ENCODE measurements around the gene IL16.

The IL16 gene

DNA sequence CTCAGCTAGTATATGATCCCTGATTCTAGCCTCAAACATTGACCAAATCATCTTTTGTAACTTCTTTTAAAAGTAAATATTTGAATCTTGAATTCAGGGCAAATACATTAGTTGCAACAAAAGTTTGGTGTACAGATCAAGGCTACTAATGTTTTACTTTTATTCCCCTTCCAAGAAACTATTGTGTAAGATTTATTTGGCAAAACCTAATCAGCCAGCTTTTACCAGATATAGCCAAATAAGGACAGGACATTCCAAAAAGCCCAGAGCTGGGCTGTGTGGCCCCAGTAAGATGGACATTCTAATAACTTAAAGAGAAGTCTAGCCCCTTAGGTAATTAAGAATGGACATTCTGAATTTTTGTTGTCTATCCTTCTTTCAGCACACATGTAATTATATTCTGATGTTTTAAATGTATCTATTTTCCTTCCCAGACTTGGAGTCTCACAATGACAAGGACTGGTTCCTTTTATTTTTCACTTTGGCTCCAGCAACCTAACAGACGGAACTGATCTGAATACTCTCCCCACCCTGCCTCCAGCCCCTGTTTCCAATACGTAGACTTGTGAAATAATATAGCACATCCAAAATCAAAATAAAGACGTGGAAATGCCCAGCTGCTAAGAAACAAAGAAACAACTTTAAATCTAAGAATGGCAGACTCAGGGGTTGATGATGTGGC is 79.2 kb downstream of the IL16 start:
- no peak for DNase-seq (ENCODE audit: low spot score)

DNA sequence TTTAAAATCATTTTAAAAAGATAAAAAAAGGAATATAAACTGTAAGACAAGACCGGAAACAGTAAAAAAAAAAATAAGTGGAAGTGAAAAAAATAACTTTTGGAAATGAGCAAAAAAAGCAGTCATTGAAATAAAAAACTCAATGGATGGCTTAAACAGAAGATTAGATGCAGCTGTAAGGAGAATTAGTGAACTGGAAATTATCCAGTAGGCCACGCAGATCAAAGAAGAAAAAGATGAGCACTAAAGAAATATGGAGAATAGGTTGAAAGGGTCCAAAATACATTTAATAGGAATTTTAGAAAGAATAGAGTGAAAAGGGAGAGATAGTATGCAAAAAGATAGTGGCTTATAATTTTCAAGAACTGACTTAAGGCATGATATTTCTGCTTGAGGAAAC is 80.3 kb downstream of the IL16 start:
- no peak for DNase-seq (ENCODE audit: low spot score)

DNA sequence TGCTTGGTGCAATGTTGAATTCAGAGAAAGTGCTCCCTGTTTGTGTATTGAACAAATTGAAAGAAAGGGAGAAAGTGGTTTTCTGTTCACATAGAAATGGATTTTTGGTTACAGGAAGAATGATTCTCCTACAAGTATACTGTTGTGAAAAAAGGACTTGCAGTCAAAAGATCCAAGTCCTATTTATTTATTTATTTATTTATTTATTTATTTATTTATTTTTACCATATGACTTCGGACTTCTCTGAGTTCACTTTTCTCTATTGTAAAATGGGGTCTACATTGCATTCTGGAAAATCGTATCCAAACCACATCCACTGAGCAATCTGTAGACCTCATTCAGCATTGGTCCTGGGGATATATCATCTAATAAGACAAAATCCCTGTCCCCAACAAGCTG is 81.2 kb downstream of the IL16 start:
- DNase-seq (ENCODE audit: low spot score) = no peak

DNA sequence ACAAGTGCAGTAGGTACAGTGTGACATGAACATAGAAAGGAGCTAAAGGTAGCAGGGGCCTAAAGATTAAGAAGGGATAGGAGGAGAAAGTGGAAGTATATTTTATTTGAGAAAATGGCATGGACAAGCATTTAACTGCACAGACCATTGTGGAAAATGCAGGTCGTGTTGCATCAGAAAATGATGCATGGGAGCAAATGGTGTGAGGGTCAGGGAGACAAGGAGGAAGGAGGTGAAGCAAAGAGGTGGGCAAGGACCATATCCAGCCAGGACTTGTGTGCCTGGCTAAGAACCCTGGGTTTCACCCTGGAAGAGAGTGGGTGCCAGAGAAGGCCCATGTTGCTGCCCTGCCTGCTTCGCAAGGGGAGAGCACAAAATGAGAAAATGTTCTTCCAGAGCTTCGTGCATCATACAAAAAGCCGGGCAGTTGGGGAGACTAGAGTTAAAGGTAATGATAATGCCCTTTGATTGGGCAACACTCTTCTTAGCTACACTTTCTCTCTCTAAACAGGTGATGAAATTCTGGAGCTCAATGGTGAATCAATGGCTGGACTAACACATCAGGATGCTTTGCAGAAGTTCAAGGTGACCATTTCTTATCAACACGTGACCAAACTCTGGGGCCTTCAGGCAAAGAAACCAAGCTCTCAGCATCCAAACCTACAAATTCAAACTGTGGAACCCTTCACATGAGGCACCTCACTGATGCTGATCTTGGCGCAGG is 81.8 kb downstream of the IL16 start:
- no peak for DNase-seq (ENCODE audit: low spot score)

DNA sequence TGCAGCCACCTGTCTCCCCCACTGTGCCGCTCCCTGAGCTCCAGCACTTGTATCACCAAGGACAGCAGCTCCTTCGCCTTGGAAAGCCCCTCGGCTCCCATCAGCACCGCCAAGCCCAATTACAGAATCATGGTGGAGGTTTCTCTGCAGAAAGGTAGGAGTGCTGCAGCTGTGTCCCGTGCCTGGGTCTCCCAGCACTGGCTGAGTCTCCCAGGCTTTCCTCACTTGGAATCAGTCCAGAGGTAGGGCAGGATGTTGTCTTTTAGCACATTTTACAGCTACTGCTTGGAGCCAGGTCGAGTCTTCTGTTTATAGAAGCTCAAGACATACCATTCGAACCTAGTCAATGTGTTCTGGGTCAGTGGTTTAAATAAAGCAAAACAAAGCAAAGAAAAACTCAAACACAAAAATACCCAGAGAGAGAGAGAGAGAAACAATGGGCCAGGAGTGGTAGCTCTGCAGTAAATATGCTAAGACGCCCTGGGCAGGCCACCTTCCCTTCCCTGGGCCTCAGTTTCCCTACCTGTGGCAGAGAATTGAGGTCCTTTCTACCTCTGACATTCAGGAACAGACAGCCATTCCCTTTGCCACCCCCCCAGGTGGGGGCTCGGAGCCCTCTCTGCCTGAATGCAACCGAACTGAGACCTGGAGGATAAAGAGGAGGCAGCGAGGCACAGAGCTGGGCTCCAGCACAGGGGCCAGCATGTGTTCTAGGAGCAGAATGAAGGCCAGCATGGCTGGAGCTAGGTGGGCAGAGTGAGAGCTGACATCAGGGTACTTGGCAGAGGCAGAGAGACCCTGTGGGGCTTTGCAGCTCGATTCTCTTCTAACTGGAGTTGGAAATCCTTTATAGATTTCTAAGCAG is 83.2 kb downstream of the IL16 start:
- DNase-seq (ENCODE audit: low spot score) = no peak

DNA sequence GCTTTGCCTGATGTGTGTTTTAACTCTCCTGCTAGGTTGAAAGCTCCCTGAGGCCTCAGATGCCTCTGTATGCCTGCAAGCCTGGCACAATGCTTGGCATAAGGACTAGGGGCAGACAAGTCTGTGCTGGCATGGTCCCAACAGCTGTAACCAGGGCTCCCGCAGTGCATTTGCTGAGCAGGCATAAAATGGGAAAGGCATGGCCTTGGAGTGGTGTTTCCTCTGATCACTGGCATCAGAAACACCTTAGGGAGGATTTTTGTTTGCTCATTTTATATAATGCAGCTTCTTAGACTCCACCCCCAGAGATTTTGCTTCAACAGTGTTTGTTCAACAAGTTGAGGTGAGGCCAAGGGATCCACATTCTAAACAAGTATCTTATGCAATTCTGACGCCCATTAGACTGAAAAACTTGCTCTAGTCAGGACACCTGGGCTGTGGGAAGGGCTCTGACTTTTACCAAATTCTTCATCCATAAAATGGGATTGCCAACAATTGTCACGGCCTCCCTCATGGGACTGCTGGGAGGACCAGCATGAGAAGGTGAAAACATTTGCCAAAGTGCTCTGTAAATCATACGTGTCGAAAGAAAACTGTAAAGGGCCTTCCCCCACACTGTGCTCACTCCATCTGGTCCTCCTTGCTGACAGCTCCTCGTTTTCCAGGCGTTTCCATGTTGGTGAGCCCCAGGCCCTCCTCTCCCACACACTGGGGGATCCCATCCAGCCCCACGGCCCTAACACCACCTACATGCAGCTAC is 84.2 kb downstream of the IL16 start:
- DNase-seq (ENCODE audit: low spot score) = no peak

DNA sequence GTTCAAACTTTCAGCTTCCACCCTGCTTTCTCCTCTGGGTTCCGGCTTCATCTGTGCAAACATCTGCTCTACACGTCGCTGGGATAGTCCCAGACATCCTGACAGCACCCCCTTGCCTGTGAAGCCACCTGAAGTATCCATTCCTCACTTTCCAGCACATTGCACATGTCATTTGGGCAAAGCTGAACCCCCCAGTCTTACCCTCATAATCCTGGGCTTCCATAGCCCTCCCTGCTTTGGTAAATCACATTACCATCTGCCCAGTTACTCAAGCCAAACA is 84.7 kb downstream of the IL16 start:
- DNase-seq (ENCODE audit: low spot score) = no peak

DNA sequence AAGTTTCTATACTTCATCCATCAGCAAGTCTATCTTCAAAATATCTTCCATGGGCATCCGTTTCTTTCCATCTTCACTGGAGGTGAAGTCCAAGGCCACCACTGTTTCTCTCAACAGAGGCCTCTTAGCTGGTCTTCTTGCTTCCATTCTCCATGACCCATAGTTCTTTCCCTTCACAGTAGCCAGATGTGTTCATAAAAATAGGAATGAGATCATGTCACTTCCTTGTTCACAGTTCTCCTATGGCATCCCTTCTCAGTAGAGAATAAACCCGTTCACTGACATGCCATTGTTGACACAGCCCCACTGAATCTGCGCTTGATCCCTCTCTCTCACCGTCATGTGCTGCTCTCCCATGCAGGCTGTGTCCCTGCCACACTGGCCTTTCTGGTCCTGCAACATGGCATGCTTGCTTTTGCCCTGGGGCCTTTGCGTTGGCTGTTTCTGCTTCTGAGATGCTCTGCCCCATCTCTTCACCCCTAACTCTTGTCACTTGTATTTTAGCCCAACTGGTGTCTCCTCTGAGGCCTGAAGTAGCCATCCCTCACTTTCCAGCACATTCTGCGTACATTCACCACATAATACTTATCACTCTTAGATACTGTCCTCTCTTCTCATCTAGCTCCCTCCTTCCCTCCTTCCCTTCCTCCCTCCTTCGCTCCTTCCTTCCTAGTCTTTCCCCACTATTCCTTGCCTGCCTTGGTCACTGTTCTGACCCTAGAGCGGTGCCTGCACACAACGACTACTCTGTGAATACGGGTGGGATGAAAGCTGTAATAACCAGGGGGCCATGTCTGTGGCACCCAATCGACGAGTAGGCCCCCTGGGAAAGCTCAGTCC is 85.3 kb downstream of the IL16 start:
- DNase-seq (ENCODE audit: low spot score) = no peak

DNA sequence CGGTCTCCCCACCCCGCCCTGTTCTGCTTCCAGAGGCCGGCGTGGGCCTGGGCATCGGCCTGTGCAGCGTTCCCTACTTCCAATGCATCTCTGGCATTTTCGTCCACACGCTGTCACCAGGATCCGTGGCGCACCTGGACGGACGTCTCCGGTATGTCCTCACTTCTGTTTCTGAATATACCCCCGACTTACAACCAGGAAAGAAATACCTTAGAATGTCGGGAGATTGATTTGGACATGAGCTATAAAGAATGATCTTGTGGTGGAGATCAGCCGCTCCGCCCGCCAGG is 85.9 kb downstream of the IL16 start:
- DNase-seq (ENCODE audit: low spot score) = no peak

DNA sequence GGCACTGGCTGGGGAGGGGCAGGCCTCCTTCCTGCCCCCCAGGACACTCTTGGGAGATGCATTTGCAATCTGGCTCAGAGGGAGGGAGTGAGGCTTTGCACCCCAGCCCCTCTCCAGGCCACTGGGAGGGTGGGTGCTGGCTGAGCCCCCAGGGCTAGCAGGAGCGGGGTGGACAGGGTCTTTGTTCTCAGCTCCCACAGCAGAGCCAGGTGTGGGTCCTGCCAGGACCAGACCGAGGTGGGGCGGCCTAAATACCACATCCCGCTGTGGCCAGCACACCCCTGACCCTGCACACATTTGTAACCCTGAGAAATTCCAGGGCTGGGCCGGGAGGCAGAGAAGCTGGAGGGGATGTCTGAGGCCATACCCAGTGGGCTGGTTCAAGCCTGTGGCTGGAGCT is 86.2 kb downstream of the IL16 start:
- no peak for DNase-seq (ENCODE audit: low spot score)

DNA sequence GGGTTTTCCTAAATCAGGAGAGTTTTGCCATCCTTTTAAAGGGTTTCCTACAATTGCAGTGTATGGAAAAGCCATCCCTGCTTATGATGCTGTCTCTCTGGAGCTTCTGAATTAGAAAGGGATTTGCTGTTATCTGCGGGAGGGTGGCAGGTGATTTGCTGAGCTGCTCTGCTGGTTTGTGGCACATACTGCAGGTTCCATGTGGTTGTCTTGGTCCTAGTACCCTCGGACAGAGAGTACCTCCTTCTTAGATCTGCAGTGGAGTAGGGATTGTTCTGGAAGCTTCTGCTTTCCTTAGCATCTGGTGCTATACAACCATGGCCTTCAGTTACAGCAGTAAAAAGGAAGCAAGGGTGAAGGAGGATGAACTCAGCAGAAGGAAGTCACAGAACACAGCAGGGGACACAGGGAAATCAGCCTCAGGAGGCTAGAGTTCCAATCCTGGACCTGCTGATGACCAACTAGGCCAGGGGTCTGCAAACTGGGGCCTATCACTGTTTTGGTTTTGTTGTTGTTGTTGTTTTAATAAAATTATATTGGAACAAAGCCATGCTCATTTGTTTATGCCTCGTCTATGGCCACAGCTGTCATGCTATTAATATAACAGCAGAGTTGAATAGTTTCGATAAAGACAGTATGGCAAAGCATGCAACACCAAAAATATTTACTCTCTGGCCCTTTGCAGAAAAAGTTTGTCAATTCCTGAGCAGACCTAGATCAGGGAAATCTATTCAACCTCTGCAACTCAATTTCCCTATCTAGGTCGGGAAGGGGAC is 87.8 kb downstream of the IL16 start:
- peak; percentile 55 for DNase-seq (ENCODE audit: low spot score)

DNA sequence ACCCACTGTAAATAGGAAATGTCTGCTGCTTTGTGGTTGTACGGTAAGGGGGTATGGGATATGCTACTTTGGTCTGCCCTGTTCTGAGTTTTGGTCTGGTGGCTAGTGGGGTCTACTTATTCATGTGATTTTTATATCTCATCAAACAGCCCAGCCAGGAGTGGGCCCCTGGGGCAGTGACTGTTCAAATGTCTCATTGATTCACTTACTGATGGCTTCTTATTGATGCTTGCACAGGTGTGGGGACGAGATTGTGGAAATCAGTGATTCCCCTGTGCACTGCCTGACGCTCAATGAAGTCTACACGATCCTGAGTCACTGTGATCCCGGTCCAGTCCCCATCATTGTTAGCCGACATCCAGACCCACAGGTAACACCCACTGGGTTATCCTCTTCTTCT is 88.8 kb downstream of the IL16 start:
- no peak for DNase-seq (ENCODE audit: low spot score)

DNA sequence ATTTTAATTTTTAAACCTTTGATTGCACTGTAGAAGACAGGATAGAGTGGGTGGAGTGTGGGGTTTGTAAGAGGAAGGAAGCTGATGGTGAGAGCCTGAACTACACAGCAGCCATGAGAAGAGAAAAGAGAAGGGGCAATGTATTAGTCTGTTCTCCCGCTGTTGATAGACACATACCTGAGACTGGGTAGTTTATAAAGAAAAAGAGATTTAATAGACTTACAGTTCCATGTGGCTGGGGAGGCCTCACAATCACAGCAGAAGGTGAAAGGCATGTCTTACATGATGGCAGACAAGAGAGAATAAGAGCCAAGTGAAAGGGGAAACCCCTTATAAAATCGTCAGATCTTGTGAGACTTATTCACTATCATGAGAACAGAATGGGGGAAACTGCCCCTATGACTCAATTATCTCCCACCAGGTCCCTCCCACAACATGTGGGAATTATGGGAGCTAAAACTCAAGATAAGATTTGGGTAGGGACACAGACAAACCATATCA is 90.0 kb downstream of the IL16 start:
- peak; percentile 32 for DNase-seq (ENCODE audit: low spot score)

DNA sequence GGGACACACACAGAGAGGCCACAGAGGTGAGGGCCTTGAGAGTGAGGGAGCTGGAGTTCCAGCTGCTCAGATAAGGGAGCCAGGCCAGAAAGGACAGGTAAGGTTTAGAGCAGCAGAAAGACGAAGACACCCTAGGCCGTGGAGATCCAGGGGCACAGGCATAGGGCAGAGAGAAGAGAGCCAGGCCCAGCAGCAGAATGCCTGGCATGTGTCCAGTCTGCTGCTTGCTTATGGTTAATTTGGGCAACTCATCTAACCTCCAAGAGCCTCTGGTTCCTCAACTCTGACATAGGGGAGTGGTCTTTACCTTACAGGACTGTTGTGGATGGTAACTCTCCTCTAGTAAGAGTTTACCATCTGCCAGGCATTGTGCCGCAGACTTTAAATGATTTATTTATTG is 91.4 kb downstream of the IL16 start:
- DNase-seq (ENCODE audit: low spot score) = no peak

DNA sequence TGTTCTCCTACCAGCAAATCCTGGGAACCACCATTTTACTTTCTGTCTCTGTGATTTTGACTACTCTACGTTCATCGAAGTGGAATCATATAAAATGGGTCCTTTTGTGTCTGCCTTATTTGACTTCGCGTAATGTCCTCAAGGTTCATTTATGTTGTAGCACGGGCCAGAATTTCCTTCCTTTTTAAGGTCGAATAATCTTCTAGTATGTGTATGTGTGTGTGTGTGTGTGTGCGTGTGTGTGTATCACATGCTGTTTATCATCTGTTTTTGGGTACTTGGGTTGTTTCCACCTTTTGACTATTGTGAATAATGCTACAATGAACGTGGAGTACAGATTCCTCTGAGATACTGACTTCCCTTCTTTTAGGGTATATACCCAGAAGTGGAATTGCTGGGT is 91.9 kb downstream of the IL16 start:
- no peak for DNase-seq (ENCODE audit: low spot score)

DNA sequence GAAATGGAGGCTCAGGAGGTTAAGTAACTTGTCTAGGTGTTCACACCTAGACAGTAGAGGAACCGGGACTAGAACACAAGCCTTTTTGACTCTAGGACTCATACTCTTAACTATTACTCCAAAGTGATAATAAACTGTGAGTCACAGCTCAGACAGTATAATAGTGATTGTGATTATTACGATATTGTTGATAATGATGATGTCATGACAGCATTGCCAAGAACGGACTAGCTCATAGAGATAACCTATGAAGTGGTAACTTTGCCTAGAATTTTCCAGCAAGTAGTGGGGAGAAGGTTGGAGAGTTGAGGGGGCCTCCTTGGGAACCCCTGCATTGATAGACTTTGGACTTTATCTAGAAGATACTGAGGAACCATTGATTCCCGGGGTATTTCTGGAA is 93.2 kb downstream of the IL16 start:
- no peak for DNase-seq (ENCODE audit: low spot score)

DNA sequence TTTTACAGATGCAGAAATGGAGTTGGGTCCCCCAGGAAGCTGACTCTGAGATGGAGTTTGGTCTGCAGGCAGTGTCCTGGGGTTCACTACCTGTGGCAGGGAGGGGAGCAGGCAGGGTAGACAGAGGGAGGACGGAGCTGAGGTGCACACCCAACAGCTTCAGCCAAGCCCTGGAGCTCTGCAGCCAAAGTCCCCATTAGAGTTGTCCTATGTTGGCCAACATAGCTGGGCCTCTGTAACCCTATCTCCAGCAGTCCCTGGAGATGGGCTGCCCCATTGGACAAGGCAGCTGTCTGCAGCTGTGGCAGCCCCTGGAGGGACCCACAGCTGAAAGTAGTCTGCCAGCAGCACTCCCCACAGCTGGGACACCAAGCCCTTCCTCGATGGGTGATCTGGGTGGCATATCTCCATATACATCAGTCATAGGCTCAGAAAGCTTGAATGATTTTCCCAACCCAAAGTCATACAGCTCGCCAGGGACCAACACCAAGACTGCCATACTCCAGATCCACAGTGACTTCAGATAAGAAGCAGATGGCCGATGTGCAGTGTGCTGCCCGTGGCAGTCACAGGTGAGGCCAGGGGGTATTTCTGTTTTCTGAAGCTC is 95.3 kb downstream of the IL16 start:
- peak; percentile 59 for DNase-seq (ENCODE audit: low spot score)

DNA sequence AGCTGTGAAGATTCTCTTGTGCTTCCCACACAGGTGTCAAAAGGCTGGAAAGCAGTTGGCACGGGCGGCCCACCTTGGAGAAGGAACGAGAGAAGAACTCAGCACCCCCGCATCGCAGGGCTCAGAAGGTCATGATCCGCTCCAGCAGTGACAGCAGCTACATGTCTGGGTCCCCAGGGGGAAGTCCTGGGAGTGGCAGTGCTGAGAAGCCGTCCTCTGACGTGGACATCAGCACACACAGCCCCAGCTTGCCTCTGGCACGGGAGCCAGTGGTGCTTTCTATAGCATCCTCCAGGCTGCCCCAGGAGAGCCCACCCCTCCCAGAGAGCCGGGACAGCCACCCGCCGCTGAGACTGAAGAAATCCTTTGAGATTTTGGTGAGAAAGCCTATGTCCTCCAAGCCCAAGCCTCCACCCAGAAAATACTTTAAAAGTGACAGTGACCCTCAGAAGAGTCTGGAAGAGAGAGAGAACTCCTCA is 95.9 kb downstream of the IL16 start:
- DNase-seq (ENCODE audit: low spot score) = peak; percentile 82

DNA sequence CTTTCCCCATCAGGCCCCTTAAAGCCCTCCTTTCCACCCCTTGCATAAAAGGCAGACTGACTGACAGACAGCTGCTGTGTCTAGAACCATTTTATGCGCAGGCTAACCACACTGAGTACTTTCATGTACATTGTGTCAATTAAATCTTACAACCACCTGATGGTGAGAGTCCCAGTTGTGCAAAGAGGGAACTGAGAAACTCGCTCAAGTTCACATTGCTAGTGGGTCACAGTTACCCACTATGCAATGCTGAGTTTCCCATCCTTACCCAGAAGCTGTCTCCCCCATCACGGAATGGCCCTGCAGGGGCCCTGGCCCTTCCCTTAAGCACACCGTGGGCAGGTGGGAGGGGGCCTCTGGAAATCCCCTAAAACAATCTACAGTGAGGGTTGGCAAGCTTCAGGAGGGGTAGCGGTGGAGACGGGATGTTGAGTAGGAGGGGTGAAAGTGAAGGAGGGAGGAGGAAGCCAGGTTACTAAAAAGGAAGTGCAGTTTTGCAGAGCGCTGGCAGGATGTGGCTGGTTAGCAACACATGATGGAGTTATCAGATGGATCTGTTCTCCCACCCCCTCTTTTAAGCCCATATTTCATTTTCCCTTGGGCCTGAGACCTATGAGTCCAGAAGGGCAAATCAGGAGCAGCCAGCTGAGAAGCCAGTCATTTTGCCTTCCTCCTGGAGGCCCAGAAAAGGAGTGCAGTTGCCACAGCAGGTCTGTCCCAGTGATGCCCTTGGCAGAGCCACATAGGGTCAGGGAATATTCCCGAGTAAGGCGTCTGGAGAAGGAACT is 97.2 kb downstream of the IL16 start:
- DNase-seq (ENCODE audit: low spot score) = peak; percentile 92

DNA sequence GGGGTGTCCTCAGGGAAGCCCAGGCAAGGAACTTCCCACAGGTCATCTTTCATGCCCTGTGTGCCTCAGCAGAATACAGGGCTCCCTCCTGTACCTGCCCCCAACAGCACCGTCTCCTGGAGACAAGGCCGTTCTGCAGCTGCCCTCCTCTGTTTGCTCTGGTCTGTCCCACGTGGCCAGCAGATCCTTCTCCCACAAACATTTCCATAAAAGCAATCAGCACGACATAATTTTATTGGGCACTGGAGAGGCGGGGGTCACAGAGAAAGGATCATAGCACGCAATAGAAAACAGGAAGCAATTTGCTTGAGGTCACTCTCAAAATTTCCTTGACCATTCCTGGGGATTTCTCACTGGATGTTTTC is 97.8 kb downstream of the IL16 start:
- DNase-seq (ENCODE audit: low spot score) = no peak
